Embryonic facial prominence (tissue), 1 donor: Measurements from ENCODE around the gene CASP14.
"Not testable (repeated sequence)": the region's sequence is repeated elsewhere in the genome, so short reads cannot be mapped to it uniquely, and the experiment has no call there.

ENCODE experiments used
- DNase-seq: peaks from one replicate; pipeline ENCODE4 v3.0.0-alpha.2; 2016; ENCODE audit errors: extremely low spot score

Gene CASP14

GRCh38 chr19:15072930-15073647 lies 23.8 kb downstream of the CASP14 start:
- DNase-seq, result no peak

- DNase-seq, result no peak
Measured at GRCh38 chr19:15074371-15074770, 25.1 kb downstream of the CASP14 start.

GRCh38 chr19:15075806-15076205 lies 26.5 kb downstream of the CASP14 start:
- no peak for DNase-seq

- DNase-seq, result not testable (repeated sequence)
Measured at GRCh38 chr19:15080002-15080401, 30.7 kb downstream of the CASP14 start.

GRCh38 chr19:15081911-15082310 lies 32.6 kb downstream of the CASP14 start, which contains the start of gene OR1I1:
Gene OR1I1 (plus strand): TSS chr19:15082211. CDS start chr19:15087066, 4,855 bp downstream.
- DNase-seq, result no peak

GRCh38 chr19:15087182-15087581 lies 37.9 kb downstream of the CASP14 start:
- DNase-seq, result no peak

GRCh38 chr19:15091918-15092753 lies 42.9 kb downstream of the CASP14 start:
- DNase-seq, result peak; percentile 52

- no peak for DNase-seq
Measured at GRCh38 chr19:15093001-15093400, 43.7 kb downstream of the CASP14 start.

- no peak for DNase-seq
Measured at GRCh38 chr19:15096223-15096622, 46.9 kb downstream of the CASP14 start.

- not testable (repeated sequence) for DNase-seq
Measured at GRCh38 chr19:15097980-15098379, 48.7 kb downstream of the CASP14 start.

GRCh38 chr19:15098460-15098859 lies 49.2 kb downstream of the CASP14 start:
- DNase-seq, result no peak

- DNase-seq, result no peak
Measured at GRCh38 chr19:15099017-15099582, 49.8 kb downstream of the CASP14 start.

GRCh38 chr19:15101479-15102082 lies 52.3 kb downstream of the CASP14 start:
- no peak for DNase-seq

GRCh38 chr19:15104003-15104402 lies 54.7 kb downstream of the CASP14 start:
- no peak for DNase-seq

- DNase-seq, result no peak
Measured at GRCh38 chr19:15104411-15104810, 55.1 kb downstream of the CASP14 start.

- no peak for DNase-seq
Measured at GRCh38 chr19:15105044-15105443, 55.8 kb downstream of the CASP14 start.

- peak; percentile 39 for DNase-seq
Measured at GRCh38 chr19:15107061-15108010, 58.1 kb downstream of the CASP14 start, which contains the start of gene SYDE1. Gene SYDE1 (plus strand): TSS chr19:15107401. CDS start chr19:15107434, 33 bp downstream.
